Activated CD8-positive, alpha-beta memory T cell treated with anti-CD3 and anti-CD28 coated beads for 36 hours (primary cell): ENCODE results near the gene NDUFV3. TPM values are rescaled to one million over a fixed set of nuclear protein-coding genes. Genes with fewer than 3 reads are reported as not detected.
"Not testable (repeated sequence)": the region's sequence is repeated elsewhere in the genome, so short reads cannot be mapped to it uniquely, and the experiment has no call there.

Source experiments
- CTCF ChIA-PET: fragments of 350-600 bp; sonication (Branson Sonifier 250); formaldehyde crosslinking; loops from one replicate; lab custom pipeline; 2021; ENCODE audit warnings: antibody characterized with exemption; lab: Charles Lee
- POLR2A ChIA-PET: fragments of 350-600 bp; sonication (Branson Sonifier 250); formaldehyde crosslinking; loops from one replicate; lab custom pipeline; 2021; ENCODE audit warnings: antibody characterized with exemption; lab: Charles Lee
- total RNA-seq, 2 experiments: library from RNA; stranded (reverse); gene quantifications; one replicate each; pipeline ENCODE4 v1.2.3, GENCODE V29; 2021

The NDUFV3 gene
- total RNA-seq, 2 experiments from 2014 or later, result 36.0 to 38.1 TPM

- CTCF ChIA-PET, result interaction anchor here (0.6 kb wide), 1 partner anchor 13 kb away, joined by 3 read pairs; no protein-coding TSS in a partner anchor
- POLR2A ChIA-PET, result interaction anchor here (0.8 to 1.1 kb wide), 2 partner anchors 13 to 14 kb away, joined by 3 to 7 read pairs; partner anchors contain the start of gene NDUFV3
Observed at GRCh38 chr21:42878993-42879787, 13.9 kb upstream of the NDUFV3 start, which contains the start of gene WDR4. WDR4 (minus strand) TSS chr21:42879539; CDS start chr21:42879495, 44 bp downstream.

DNA sequence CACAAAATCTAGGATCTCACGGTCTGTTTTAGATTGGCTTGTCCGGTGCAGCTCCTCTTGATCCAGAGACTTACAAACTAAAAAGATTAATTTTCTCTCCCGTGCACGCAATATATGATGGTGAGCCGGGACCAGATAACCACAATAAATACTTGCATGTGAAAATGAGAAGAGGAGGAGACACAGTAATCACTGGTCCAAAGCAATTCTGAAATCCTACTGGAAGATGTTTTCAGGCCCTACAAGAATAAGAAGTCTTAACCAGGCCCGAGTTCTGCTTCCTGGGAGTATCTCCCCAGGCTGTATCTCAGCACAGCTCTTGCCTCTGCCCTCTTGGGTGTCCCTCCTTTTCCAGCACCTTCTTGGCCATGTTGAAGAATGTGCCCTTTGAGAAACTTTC, 12.8 kb upstream of the NDUFV3 start:
- POLR2A ChIA-PET, result interaction anchor here (0.8 kb wide), 1 partner anchor 12 kb away, joined by 3 read pairs; the partner anchor contains the start of gene NDUFV3
- CTCF ChIA-PET, result interaction anchor here (0.7 kb wide), 1 partner anchor 160 kb away, joined by 4 read pairs; no protein-coding TSS in a partner anchor

DNA sequence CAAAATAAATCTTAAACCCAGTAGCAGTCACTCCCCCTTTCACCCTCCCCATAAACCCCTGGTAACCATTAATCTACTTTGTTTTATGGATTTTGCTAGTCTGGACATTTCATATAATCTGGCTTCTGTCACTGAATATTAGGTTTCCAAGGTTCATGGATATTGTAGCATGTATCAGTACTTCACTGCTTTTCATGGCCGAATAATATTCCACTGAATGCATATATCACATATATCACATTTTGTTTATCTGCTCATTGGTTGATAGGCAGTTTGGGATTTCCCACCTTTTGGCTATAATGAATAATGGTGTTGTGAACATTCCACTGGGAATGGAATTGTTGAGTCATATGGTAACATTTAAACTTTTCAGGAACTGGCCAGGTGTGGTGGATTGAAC, 9.2 kb upstream of the NDUFV3 start:
- CTCF ChIA-PET, result interaction anchor here (1.0 kb wide), 1 partner anchor 8 kb away, joined by 3 read pairs; no protein-coding TSS in a partner anchor
- POLR2A ChIA-PET, result no interaction called here

DNA sequence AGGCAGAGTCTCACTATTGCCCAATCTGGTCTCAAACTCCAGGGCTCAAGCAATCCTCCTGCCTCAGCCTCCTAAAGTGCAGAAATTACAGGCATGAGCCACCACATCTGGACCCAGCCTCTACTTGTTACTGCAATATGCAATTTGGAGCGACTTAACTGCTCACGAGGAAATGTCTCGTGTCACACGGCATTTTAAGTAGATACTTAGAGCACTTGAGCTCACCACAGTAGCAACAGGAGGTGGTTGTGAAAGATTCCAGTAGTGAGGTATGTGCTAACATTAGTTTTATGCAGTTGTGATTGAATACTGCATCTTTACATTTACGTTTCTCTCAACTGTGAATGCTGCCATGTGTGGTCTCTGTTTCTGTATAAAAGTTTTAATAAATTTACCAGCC, 5.8 kb upstream of the NDUFV3 start:
- CTCF ChIA-PET, result no interaction called here

DNA sequence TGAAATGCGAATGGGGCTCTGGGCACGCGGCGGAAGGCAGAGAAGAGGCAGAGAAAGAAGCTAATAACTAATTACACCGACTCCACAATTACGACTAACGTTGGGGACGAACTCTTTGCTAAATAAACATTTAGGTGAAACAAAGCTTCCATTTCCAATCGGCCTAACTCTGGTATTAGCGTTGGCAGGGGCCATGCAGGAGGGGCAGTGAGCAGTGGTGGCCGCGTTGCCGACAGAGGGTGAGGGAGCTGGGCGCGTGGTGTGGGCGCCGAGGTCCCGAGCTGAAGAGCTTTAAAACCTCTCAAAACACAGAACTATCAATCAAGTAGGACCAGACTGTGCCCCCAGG, 553 bp upstream of the NDUFV3 start:
- CTCF ChIA-PET, result interaction anchor here (0.7 kb wide), 1 partner anchor 8 kb away, joined by 3 read pairs; no protein-coding TSS in a partner anchor
- POLR2A ChIA-PET, result interaction anchor here (0.5 to 1.7 kb wide), 5 partner anchors 11 to 99 kb away, joined by 3 to 7 read pairs (median 4); no protein-coding TSS in a partner anchor

More for the DNA sequence above, 5.8 kb upstream of the NDUFV3 start:
- POLR2A ChIA-PET, result no interaction called here

GRCh38 chr21:42900446-42900845, 7.3 kb downstream of the NDUFV3 start:
- CTCF ChIA-PET, result no interaction called here
- POLR2A ChIA-PET, result interaction anchor here (0.5 kb wide), 1 partner anchor 12 kb away, joined by 3 read pairs; no protein-coding TSS in a partner anchor

DNA sequence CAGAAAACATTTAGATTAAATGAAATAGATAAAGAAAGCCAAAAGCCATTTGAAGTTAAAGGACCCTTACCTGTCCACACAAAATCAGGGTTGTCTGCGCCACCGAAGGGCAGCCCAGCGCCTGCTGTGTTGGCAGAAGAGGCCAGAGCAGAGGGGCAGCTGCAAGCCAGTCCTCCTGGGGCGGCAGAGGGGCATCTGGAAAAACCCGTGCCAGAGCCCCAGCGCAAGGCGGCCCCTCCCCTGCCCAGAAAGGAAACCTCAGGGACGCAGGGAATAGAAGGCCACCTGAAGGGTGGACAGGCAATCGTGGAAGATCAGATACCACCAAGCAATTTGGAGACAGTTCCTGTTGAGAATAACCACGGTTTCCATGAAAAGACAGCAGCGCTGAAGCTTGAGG, 10.7 kb downstream of the NDUFV3 start:
- POLR2A ChIA-PET, result no interaction called here
- CTCF ChIA-PET, result no interaction called here

- ChIA-PET POLR2A (no interaction called here), CTCF (no interaction called here)
Observed at GRCh38 chr21:42905195-42905594, 12.1 kb downstream of the NDUFV3 start.

DNA sequence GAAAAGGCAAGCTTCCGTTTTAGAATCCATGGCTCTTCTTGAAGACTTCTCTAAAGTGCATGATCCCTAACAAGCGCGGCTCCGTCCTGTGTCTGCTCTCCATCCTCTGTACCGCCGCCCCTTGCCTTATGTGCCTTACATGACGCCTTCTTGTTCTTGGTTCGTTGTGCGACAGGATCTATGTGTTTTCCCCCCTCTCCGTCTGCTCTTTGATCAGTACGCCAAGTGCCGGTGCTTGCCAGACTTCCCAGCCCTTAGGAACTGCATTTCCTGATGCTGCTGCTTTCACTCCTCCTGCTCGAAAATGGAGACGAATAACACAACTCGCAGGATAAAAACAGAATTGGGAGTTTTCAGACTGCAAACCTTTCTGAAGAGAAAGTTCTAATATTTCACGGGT, 13.1 kb downstream of the NDUFV3 start:
- ChIA-PET POLR2A (no interaction called here), CTCF (no interaction called here)

DNA sequence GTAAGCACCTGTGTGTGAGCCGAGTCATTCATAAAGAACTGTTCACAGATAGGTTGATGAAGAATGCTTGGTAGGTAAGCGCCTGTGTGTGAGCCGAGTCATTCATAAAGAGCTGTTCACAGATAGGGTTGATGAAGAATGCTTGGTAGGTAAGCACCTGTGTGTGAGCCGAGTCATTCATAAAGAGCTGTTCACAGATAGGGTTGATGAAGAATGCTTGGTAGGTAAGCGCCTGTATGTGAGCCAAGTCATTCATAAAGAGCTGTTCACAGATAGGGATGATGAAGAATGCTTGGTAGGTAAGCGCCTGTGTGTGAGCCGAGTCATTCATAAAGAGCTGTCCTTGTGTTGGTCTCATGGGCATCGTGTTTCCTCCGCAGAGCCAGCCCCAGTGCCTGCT, 15.4 kb downstream of the NDUFV3 start:
- CTCF ChIA-PET, POLR2A ChIA-PET: not testable (repeated sequence)

- CTCF ChIA-PET, POLR2A ChIA-PET: not testable (repeated sequence)
Observed at GRCh38 chr21:42911920-42912319, 18.8 kb downstream of the NDUFV3 start.

DNA sequence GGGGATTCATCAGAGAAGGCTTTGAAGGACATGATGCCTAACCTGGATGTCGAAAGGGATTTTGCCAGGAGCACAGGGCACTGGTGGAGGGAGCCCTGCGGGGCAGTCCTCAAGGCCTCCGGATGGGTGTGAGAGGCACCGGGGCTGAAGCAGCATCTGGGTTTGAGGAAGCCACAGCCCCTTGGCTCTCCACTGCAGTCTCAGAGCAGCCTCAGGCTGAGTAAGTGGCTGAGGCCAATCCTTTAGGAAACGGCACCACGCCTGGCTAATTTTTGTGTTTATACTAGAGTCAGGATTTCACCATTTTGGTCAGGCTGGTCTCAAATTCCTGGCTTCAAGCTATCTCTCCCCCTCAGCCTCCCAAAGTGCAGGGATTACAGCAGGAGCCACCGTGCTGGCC, 20.4 kb downstream of the NDUFV3 start:
- POLR2A ChIA-PET, result no interaction called here

GRCh38 chr21:42918291-42918690, 25.2 kb downstream of the NDUFV3 start:
- ChIA-PET POLR2A (no interaction called here), CTCF (no interaction called here)

More for the DNA sequence above, 20.4 kb downstream of the NDUFV3 start:
- CTCF ChIA-PET, result no interaction called here

- CTCF ChIA-PET, result no interaction called here
- POLR2A ChIA-PET, result no interaction called here
Observed at GRCh38 chr21:42921927-42922326, 28.8 kb downstream of the NDUFV3 start.

DNA sequence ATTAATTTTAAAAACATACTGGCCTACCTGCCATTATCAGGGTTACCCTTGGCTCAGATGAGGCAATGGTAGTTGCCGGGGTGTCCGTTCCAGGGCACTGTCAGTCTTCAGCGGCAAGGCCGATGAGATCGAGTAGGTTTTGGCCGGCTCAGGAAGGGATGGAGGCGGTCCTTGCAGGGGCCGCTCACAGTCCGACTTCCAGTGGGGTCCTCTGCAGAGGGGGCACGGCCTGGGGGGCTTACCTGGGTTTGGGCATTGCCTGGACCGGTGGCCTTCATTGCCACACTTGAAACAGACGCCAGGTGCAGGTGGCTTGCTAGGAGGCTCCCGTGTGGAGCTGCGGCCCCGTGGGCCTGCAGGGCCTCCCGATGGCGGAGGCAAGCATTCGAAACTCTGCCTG, 29.8 kb downstream of the NDUFV3 start:
- POLR2A ChIA-PET, result no interaction called here
- CTCF ChIA-PET, result no interaction called here

GRCh38 chr21:42923553-42924432, 30.7 kb downstream of the NDUFV3 start:
- ChIA-PET POLR2A (interaction anchor here (0.6 kb wide), 1 partner anchor 91 kb away, joined by 3 read pairs; no protein-coding TSS in a partner anchor), CTCF (no interaction called here)

- POLR2A ChIA-PET, result no interaction called here
- CTCF ChIA-PET, result no interaction called here
Observed at GRCh38 chr21:42924433-42924751, 31.3 kb downstream of the NDUFV3 start.

DNA sequence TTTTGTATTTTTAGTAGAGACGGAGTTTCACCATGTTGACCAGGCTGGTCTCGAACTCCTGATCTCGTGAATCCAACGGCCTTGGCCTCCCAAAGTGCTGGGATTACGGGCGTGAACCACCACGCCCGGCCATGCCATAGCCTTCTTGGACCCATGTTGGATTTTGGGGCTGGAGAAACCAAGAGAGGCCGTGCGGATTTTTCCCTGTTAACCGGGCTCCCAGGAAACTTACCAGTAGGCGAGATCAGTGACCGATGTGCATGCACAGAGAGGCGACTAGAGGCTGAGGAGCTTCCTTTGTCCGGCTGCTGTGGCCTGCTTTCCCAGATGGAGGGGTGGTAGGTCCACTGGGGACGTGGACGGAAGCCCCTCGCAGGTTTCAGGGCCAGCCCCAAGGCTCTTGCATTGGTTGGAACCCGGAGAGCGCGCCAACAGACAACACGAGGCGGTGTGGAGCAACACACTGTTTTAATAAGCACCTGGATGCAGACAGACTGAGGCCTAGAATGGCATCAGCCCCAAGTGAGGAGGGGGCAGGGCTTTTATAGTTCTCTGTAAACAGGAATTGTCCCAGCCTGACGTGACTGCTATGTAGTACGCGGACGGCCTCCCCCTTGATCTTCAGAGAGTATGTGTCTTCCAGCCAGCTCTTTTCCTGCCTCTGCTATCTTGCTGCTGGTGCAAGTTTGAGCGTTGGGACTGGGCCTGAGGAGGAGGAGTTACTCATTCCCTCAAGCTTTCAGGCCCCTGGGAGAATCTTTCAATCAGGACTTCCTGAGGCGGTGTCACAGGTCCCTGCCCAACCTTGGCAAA, 32.2 kb downstream of the NDUFV3 start, which contains the start of gene ERVH48-1:
ERVH48-1 (minus strand) TSS at position 517 of the 813 bp plus-strand sequence. CDS start 6,624 bp downstream, outside the sequence.
- CTCF ChIA-PET, result interaction anchor here (1.0 kb wide), 1 partner anchor 11 kb away, joined by 3 read pairs; no protein-coding TSS in a partner anchor
- POLR2A ChIA-PET, result interaction anchor here (0.6 kb wide), 1 partner anchor 766 kb away, joined by 3 read pairs; no protein-coding TSS in a partner anchor
